Left renal pelvis (tissue), 4 donors: ENCODE data around the gene CCDC91. TPM values are rescaled to one million over a fixed set of nuclear protein-coding genes. Genes with fewer than 3 reads are reported as not detected.
"Not testable (repeated sequence)": the region's sequence is repeated elsewhere in the genome, so short reads cannot be mapped to it uniquely, and the experiment has no call there.

ENCODE experiments used
- DNase-seq, 4 donors: peaks; one replicate each; pipeline ENCODE4 v3.0.0-alpha.2; 2013; ENCODE audit warnings: low read depth in 4 of 4, low spot score in 3 of 4
- polyA plus RNA-seq, 4 donors: library from polyadenylated mRNA; unstranded; fragments of 120-200 nt; gene quantifications; one replicate each; pipeline ENCODE4 v1.2.1, GENCODE V29; 2013; ENCODE audit not compliant: insufficient read length in 4 of 4

Gene CCDC91
- polyA plus RNA-seq, 4 donors: 22.0 to 35.7 (median 27.5) TPM

DNA sequence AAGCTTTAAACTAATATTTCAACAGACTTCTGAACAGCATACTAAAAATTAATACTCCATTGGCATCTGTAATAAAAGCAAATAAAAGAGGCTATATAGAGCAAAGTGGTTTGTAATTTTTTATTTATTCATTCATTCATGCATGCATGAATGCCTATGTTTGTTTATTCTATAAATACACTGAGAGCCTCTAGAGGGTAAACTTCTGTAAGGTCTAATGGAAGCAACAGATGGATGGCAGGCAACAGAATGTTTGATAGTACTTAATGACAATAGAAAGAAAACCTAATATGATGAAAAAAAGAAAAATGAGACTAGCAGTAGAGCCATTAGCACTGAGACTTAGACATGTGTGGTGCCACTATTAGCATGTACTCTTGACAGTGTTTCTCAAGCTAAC lies 253.1 kb downstream of the CCDC91 start:
- DNase-seq: no peak

DNA sequence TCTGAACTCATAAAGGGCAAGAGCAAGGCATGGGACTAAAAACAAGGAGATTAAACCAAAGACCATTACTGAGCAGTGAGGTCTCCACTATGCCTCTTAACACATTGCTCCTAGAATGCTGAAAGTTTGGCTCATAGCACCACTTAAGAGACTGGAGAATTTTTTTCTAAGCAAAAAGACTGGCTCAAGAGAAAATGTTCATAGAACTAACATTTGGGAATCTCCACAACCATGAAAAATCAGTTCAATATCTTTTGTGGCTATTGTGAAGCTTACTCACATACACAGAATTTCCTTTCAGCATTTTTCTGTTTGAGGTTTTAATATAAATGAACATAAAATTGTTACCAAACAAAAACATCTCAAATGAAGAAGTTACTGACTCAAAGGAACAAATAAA lies 255.8 kb downstream of the CCDC91 start:
- no peak for DNase-seq

DNA sequence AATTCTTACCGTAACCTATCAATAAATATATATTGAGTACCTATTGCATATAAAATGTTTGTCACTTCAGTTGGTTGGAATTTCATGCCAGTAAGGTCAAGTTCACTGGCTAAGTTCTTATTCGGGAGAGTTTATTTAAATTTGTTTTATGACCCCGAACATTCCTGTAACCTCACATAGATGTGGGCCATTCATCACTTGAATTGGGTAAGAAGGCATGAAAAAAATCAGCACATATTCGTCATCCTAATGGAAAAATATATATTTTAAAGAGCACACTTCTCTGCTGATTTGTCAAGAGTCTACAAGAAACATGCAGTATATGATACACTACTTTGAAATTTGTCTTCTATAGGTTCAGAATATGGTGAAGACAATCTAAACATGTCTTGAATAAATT lies 263.4 kb downstream of the CCDC91 start:
- DNase-seq: no peak

GRCh38 chr12:28456934-28457710 lies 266.9 kb downstream of the CCDC91 start:
- no peak for DNase-seq

GRCh38 chr12:28457785-28458184 lies 267.5 kb downstream of the CCDC91 start:
- no peak for DNase-seq

GRCh38 chr12:28459481-28459880 lies 269.2 kb downstream of the CCDC91 start:
- DNase-seq: no peak

- DNase-seq: no peak
These were observed 270.3 kb downstream of the CCDC91 start for GRCh38 chr12:28460420-28461130.

DNA sequence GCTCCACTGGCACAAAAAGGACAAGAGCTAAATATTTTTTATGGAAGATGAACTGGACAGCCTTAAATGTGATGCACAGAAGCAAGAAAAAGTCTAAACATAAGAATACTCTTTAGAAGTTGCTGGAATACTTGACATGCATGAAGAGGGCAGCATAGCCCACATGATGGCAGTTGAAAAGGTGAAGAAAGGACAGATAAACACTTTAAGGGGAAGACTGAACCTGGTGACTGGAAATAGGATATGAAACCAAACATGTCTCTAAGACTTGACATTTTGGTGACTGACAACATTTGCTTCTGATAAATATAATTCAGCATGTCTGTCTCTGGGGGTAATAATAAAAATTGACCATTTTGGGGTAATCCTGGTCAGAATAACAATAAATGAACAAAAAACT lies 273.1 kb downstream of the CCDC91 start:
- DNase-seq: no peak

- not testable (repeated sequence) for DNase-seq
These were observed 281.5 kb downstream of the CCDC91 start for GRCh38 chr12:28471762-28472161.

GRCh38 chr12:28476206-28476605 lies 285.9 kb downstream of the CCDC91 start:
- DNase-seq: not testable (repeated sequence)

DNA sequence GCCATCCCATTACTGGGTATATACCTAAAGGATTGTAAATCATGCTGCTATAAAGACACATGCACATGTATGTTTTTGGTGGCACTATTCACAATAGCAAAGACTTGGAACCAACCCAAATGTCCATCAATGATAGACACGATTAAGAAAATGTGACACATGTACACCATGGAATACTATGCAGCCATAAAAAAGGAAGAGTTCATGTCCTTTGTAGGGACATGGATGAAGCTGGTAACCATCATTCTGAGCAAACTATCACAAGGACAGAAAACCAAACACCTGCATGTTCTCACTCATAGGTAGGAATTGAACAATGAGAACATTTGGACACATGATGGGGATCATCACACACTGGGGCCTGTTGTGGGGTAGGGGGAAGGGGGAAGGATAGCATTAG lies 288.8 kb downstream of the CCDC91 start:
- DNase-seq: not testable (repeated sequence)

GRCh38 chr12:28479683-28480082 lies 289.4 kb downstream of the CCDC91 start:
- no peak for DNase-seq

DNA sequence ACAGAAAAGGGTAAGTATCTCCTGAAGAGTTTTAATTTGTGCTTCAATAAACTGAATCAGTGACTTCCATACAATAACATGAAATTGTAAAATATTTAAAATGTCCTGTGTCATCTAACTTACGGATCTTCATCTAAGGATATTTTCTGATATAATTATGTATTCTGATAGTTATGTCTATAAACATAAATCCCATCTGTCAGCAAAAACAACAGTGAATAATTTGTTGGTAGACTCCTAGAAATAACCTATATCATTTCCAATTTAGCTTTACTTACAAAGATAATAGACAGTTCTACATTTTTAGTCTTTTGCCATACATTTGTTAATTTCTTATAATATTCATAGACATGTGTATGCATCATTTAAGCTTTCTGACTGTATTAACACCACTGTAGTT lies 293.9 kb downstream of the CCDC91 start:
- DNase-seq: no peak

DNA sequence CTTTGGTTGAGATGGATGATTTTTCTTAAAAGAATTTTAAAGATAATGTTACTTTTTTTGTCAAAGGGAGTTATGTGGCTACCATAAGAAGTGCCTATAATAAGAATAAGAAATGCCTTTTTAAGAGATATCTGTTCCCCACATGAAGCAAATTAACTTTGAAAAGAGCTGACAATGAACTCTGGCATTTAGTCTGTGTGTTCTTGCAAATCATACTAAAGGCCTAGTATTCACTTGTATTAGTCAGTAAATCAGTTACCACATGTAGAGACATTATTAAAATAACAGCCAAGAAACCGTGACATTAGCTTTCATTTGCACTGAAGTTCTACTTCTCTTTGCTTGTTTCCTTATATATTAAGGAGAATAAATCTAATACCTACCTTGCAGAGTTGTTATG lies 296.3 kb downstream of the CCDC91 start:
- no peak for DNase-seq

DNA sequence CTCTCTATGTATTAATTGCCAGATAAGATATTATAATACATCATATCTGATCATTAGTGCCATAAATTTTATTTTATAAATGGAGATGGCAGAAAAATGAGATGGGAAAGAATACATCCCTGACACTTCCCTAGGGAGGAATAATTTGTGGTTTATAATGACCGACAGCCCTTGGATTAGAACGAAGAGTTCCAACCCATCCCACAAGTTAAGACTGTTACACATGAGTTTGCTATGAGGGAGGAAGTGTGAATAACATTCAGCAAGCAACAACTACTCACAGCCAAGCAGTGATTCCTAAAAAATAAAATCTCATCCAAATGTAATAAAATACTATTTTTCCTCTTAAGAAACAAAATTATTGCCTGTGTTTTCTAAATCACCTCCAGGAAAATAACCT lies 299.0 kb downstream of the CCDC91 start:
- DNase-seq: no peak

DNA sequence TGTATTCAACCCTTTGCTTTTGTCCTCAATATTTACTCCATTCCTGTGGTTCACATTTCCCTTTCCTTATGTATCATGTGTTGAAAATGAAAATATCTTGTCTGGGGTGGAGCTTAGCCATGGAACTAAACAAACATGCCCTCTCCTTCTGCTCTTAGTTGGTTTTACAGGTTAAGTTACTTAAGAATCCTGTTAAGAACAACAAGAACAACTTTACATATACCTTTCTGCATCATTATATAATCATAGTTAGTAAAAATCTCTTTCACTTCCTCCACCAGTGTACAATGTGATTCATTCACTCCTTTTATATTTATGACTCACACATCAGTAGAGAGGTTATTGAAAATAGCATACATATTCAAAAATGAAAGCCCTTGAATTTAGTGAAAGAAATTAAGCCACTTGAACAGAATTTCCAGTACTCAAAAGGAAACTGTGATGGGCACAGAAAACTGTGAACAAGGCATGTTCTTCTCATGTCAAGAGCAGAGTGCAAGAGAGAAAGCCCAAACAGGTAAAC lies 307.7 kb downstream of the CCDC91 start:
- no peak for DNase-seq

DNA sequence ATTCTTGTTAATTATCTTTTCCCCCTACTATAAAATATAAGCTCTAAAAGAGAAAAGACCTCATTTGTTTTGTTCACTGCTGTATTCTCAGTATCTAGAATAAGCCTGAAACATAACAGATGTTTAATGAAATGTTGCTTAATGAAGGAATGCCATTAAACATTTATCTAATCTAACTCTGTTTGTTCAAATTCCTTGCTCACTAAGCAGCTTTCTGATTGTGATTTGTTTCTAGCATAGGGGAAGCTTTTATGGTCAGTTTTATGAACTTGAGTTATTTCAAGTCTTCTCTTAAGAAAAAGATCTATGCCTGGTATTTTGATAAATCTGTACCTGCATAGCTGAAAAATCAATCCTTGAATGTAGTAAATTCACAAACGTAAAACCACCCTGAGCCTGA lies 308.6 kb downstream of the CCDC91 start:
- DNase-seq: no peak

DNA sequence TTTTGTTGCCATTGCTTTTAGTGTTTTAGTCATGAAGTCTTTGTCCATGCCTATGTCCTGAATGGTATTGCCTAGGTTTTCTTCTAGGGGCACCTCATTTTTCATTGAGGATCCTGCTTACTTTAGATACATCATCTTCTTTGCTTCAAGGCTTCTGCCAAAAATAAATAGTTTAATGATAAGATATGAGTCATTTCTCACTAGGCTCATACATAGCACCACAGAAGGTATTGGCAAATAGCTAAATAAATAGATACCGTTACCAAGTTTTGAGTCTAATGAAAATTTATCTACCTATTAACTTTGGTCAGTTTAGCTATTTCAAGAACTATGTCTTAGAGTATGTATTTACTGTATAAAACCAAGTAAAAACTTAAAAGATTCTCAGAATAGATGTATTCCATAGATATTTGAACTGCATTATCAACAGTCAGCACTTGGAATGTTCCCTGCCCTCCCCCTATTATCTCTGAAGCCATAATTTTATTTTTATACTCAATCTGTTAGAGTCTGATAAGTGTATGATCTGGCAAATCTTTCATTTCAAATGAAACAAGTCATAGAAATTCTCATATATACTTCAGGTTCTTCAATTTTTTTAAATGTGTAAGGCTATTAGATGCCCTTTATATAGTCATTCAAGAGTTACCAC lies 310.2 kb downstream of the CCDC91 start:
- no peak for DNase-seq

DNA sequence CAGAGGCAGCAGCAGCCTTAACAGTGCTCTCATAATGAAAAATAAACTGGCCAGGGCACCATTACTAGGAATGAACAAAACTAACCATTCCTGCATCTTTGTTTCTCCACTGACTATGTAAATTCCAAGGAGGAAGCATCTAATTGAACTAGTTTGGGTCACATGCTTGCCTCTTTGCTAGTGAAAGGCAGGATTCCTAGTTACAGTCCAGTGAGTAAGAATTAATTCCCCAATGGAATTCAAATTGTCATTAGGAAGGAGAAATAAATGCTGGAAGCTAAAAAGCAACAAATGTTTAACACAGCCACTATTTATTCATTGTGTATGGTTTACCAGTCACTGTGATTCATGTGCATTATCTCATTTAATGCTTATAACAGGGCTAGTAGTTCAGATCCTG lies 316.0 kb downstream of the CCDC91 start:
- no peak for DNase-seq

DNA sequence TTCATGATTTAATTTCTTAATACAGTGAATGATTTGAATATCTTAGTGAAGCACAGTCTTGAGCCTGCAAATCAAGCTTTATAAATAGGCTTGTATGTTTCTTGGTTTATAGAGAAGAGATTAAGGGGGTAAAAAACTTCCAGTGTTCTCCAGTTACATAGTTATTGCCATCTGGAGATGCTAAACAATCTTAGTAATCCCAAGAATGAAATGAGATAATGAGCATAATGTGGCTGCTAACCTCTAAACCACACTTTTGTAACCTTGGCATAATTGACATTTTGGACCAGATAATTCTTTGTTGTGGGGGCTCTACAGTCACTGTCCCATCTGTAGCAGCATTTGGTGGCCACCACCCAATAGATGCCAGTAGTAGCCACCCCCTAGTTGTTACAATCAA lies 316.8 kb downstream of the CCDC91 start:
- DNase-seq: no peak

GRCh38 chr12:28507867-28508266 lies 317.6 kb downstream of the CCDC91 start:
- no peak for DNase-seq
